Thoracic aorta (tissue), 2 donors: ENCODE results near the gene TLR7. TPM values are rescaled to one million over a fixed set of nuclear protein-coding genes. Genes with fewer than 3 reads are reported as not detected.

ENCODE experiments used
- ATAC-seq: fragments of 150-250 bp; one replicate; pipeline ENCODE4 v1.8.0; 2017; ENCODE audit warnings: low read depth; ENCODE audit not compliant: insufficient number of reproducible peaks, low FRiP score
- DNase-seq: peaks from one replicate; pipeline ENCODE4 v3.0.0-alpha.2; 2020; ENCODE audit warnings: low spot score
- H3K27ac ChIP-seq, 2 donors: fragments of 200-600 bp; sonication (generic); 1 replicate in 1 of 2; 2 replicates in 1 of 2; pipeline ENCODE4 v1.5.1; 2016; ENCODE audit warnings: mild to moderate bottlenecking in 2 of 2, moderate library complexity in 2 of 2
- H3K27me3 ChIP-seq: fragments of 200-600 bp; sonication (generic); replicated peaks from 2 replicates; pipeline ENCODE4 v1.6.0; 2016; ENCODE audit warnings: mild to moderate bottlenecking; ENCODE audit not compliant: insufficient read depth
- H3K36me3 ChIP-seq: fragments of 200-600 bp; sonication (generic); one replicate; pipeline ENCODE4 v1.5.1; 2016
- H3K4me1 ChIP-seq, 2 donors: fragments of 200-600 bp; sonication (generic); 1 replicate in 1 of 2; 2 replicates in 1 of 2; pipeline versions ENCODE4 v1.5.1 to v1.6.0; 2016; ENCODE audit warnings: low read depth in 2 of 2, mild to moderate bottlenecking in 1 of 2; ENCODE audit not compliant: control insufficient read depth in 1 of 2
- H3K4me3 ChIP-seq: fragments of 200-600 bp; sonication (generic); 2 replicates; pipeline ENCODE4 v1.5.1; 2016; ENCODE audit warnings: mild to moderate bottlenecking
- H3K9me3 ChIP-seq: fragments of 200-600 bp; sonication (generic); 2 replicates; pipeline ENCODE4 v1.5.1; 2016
- CTCF ChIP-seq: fragments of 200-600 bp; sonication (generic); IDR thresholded peaks from one replicate; pipeline ENCODE4 v1.5.1; 2019; ENCODE audit warnings: antibody characterized with exemption
- total RNA-seq, 2 donors: library from RNA; depleted of rRNA; stranded (reverse); fragments of >200 nt; gene quantifications; one replicate each; pipeline versions ENCODE4 v1.1.0 to v1.2.3, GENCODE V29; 2016

The TLR7 gene
- total RNA-seq, 2 donors from 2014 or later, result 0.27 to 1.7 TPM

DNA sequence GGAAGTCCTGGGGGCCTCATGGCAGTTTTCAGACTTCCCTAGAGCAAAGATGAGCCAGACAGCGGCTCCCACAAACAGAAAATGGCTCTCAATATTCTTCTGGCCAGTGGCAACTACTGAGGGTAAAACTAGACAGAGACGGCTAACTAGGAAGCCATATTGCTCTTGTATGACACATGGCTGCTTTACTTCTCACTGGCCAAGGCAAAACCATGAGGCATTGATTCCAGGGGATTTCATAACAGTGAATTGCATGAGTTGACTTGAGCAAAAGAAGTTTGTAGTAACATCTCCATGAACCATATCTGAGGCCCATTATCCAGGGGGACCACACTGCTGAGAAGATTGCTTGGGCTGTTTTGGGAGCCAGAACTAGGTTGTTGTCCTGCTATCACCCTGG, 25.8 kb downstream of the TLR7 start:
- no peaks in the 10 kb centered on the region for H3K4me1 ChIP-seq
- no peaks in the 10 kb centered on the region for H3K36me3 ChIP-seq
- ATAC-seq (no peak), DNase-seq (no peak)
- H3K9me3 ChIP-seq, result no peaks in the 10 kb centered on the region
- no peak overlapping the region for H3K4me3 ChIP-seq
- H3K27me3 ChIP-seq, result no peaks in the 10 kb centered on the region
- no peak for TF ChIP-seq CTCF
- no peak overlapping the region for H3K27ac ChIP-seq

DNA sequence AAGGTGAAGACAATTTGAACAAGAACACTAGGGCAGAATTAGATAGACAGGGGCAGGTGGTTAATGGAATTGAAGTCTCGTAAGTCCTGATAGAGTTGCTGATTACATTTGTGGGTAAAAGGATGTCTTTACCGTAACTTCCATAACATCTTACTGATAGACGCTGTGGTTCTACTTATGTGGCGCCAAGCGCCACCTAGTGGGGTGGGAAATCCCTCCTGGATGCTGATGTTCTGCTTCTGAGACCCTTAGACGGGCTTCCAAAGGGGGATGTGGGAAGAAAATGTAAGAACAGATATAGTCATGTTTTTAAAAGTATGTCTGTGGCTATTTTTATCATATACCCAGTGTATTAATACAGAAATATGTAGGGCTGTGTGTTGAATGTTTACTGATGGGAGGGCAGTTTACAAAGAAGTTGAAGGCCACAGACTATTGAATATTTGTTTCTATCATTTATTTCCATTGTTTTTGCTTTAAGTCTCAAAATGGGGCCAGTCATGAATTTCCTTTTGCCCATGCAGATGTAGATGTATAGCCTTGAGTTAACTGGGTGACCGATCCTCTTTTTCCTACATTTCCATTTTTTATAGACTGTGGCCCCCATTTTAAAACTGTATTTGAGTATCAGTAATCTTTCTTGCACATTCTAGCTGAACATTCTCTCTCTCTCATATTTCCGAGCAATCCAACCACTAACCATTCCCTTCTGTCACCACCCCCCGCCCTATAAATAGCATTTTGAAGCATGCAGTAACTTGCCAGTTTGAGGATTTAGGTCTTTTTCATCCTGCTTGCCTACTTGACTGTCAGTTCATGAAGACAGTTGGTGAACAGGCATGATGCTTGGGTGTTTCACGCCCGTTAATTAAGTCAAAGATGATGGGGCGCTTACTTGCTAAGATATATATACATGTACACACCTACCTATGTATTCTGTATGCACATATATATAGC, 27.5 kb downstream of the TLR7 start:
- no peak for TF ChIP-seq CTCF
- H3K4me3 ChIP-seq, result no peak overlapping the region
- H3K4me1 ChIP-seq, result no peaks in the 10 kb centered on the region
- no peak overlapping the region for H3K27ac ChIP-seq
- ATAC-seq (no peak), DNase-seq (no peak)
- H3K27me3 ChIP-seq, result no peaks in the 10 kb centered on the region
- H3K36me3 ChIP-seq, result no peaks in the 10 kb centered on the region
- H3K9me3 ChIP-seq, result no peaks in the 10 kb centered on the region

DNA sequence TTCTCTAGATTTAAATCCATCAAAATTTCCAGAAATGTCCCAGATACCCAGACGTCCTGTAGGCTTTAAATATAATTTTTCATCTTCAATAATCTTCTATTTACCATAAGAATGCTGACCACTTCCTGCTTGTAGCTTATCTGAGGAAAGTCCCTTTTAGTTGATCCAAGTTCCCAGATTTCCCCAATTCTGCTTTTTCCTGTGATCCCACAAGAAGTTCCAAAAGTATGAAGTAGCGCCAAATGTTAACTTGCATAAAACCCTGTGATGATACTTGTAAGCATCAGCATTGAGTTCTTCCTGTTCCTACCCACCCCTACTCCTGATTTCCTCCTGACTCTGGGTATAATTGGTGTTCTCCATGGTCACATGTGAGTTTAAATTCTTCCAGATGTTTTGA, 29.0 kb downstream of the TLR7 start:
- DNase-seq (no peak), ATAC-seq (no peak)
- no peaks in the 10 kb centered on the region for H3K9me3 ChIP-seq
- H3K27me3 ChIP-seq, result no peaks in the 10 kb centered on the region
- no peaks in the 10 kb centered on the region for H3K36me3 ChIP-seq
- no peak overlapping the region for H3K4me3 ChIP-seq
- no peak for TF ChIP-seq CTCF
- no peak overlapping the region for H3K27ac ChIP-seq
- no peaks in the 10 kb centered on the region for H3K4me1 ChIP-seq

DNA sequence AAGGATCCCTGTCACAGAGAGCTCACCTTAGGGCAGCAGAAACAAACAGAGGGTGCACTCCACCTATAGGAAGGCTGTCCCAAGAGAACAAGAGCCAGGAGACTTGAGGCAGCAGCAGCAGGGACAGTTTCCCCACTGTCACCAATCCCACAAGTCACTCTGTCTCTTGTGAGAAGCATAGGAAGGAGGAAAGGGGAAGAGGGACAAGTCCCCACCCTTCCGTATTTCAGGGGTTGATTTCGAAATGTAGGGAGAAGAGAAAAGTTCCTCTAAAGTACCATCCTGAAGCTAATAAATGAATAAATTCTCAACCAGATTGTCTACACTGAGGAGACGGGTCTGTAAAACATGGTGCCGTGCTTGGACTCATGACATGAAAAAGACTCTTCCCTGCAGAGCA, 30.1 kb downstream of the TLR7 start:
- no peaks in the 10 kb centered on the region for H3K27me3 ChIP-seq
- H3K4me3 ChIP-seq, result no peak overlapping the region
- H3K4me1 ChIP-seq, result no peaks in the 10 kb centered on the region
- DNase-seq (no peak), ATAC-seq (no peak)
- no peaks in the 10 kb centered on the region for H3K36me3 ChIP-seq
- no peaks in the 10 kb centered on the region for H3K9me3 ChIP-seq
- no peak overlapping the region for H3K27ac ChIP-seq
- TF ChIP-seq CTCF, result no peak

DNA sequence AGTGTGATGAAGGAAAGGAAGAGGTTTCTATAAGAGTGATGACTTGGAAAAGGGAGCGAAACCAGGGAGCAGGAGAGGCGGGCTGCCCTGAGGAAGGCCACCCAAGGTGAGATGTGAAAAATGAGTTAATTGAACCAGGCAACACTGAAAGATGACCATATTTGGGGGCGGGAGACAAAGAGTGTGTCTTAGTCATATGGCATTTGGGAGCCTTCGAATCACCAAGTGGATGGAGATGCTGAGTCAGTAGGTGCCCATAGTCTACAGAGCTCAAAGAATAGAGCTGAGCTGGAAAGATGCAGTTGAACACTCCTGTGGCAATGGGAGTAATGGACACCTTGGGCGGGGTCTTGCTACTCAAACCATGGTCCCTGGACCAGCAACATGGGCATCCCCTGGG, 31.2 kb downstream of the TLR7 start:
- H3K9me3 ChIP-seq, result no peaks in the 10 kb centered on the region
- no peaks in the 10 kb centered on the region for H3K4me1 ChIP-seq
- TF ChIP-seq CTCF, result no peak
- no peaks in the 10 kb centered on the region for H3K27me3 ChIP-seq
- DNase-seq (no peak), ATAC-seq (no peak)
- H3K4me3 ChIP-seq, result no peak overlapping the region
- H3K27ac ChIP-seq, result no peak overlapping the region
- no peaks in the 10 kb centered on the region for H3K36me3 ChIP-seq
